ENCODE measurements around the gene PRKCA.
A peak's percentile ranks its signal among the peaks of the same experiment; 100 is the strongest.
"Not testable (repeated sequence)": the region's sequence is repeated elsewhere in the genome, so short reads cannot be mapped to it uniquely, and the experiment has no call there.

The PRKCA gene

DNA sequence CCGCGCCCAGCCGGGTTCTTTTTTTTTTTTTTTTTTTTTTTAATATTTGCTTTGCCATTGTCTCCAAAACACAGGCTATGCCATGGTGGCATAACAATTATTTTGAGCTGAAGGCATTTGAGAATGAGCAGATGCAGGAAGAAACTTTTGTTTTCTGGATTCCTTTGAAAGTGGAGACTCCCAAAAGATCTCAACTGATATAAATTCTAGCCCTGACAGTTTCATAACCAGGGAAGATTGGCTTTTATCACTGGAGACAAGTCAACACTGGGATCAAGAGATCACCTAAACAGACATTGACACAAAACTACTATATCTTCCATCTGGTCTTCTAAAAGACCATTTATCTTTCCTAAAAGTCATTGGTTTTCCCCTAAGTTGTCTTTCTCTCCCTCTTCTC lies 10.1 kb upstream of the PRKCA start:
- DNase-seq, result no peak

DNA sequence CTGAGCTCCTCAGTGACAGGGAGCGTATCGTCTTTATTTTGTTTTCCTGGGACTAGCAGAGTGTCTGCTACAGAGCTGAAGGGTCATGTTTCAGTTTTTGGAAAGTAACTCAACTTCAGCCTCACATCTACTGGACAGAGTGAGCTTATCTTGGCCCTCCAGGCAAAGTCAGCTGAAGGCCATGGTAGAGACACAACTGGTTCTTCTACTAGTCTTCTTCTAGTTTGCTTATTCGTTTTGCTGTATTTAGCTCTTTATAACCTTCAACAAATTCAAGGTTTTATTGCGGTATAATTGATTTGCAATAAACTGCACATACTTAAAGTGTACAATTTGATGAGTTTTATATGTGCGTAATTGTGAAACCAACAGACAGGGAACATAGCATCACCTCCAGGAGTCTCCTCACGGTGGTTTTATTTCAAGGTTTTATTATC lies 6.1 kb upstream of the PRKCA start:
- no peak for DNase-seq

DNA sequence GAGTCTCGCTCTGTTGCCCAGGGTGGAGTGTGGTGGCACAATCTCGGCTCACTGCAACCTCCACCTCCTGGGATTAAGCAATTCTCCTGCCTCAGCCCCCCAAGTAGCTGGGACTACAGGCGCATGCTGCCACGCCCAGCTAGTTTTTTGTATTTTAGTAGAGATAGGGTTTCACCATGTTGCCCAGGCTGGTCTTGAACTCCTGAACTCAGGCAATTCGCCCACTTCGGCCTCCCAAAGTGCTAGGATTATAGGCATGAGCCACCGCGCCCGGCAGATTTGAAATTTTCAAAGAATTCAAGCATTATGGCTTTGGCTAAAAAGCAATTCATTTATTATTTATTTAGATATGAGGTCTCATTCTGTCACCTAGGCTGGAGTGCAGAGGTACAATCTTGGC lies 5.0 kb upstream of the PRKCA start:
- DNase-seq, result not testable (repeated sequence)

GRCh38 chr17:66299711-66300110 lies 2.7 kb upstream of the PRKCA start:
- no peak for DNase-seq

DNA sequence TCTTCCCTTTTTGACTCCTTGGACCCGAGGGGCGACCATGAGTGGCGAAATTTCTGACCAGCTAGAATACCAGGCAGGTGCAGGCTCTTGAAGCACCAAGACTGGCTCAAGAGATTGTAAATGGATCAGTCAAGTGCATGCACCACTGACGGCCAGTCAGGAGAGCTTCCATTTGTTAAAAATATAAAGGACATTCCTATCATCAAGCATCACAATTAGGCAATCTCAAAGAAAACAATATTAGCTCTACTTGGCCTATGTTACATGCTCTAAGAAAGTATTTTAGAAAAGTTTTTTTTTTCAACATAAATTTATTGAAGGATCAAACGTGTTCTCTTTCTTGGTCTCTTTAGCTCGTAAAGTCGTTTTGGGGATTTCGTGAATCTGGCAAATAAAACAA lies 1.5 kb upstream of the PRKCA start:
- no peak for DNase-seq

DNA sequence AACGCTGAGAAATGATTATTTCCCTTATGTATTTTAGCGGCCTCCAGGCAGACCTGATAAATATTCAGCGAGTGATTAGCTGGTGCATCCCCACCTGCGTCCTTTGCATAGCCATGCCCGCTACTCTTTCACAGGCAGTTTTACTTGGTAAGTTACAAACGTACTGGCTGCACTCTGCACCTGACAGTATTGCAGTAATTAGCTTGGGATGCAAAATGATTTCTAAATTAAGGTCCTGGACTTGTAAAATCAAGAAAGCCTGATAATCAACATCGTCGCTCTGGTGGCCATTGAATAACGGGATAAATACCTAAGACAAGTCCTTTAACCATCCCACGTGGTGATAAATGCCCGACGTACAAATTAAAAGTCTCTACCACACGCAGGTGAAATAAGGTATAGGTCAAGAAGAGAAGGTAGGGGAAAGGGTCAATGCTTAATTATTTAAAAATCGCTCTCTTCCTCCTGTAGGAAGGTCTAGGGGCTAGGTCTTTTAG lies 998 bp upstream of the PRKCA start:
- DNase-seq, result no peak

- DNase-seq, result peak; percentile 57 to 61
These were observed 581 bp downstream of the PRKCA start for GRCh38 chr17:66302761-66303626.

DNA sequence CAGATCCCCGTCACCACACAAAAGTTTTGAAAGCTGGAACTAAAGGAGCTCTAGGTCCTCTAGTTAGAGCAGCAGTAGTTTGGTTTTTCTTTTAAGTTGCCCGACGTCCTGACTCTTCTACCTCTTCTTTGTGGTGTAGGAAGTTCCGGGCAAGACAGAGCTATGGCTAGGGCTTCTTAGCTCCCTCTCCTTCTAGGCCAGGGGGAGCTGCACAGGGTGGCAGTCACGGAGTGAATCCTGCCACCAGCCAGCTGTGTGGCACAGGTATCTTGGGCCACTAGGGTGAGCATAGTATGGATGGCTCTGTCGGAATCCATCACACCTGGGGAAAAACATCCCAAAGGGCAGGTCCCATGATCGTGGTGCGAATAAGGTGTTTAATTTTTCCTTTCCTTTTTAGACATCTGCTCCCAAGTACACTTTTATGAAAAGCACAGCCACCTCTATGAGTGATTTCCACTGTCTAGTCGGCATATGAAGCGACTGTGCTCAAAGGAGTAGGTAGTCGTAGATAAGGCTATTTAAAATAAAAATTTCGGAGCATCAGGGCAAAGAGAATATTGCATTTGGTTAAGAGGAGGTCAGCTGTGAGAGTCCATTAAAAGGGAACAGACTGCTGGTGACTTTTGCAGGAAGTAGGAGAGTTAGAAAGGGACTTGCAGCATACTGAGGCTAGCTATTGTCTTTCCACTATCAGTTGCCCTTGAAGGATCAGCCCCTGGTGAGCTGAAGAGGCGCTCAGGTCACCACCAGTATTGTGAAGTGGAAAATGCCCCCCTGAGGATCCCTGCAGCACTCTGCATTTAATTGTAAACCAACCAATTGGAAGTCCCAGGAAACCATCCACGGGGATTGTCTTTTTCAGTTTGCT lies 2.1 kb downstream of the PRKCA start:
- DNase-seq, result peak; percentile 35 to 38

DNA sequence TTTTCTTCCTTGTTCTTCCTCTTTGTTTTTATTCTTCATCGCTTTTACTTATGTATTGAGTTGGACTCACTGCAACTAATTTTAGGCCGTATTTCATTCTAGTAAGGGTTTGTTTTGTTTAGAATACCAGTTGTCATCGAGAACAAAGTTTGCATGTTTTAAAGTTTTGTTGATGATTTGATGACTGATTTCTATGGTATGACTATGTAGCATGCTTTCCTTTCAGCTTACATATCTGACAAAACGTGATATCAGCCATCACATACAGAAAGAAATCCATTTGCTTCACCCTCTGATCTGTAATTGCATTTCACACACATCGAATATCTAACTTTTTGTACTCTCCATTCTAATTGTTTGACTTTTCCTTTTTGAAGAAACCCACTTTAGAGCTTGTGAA lies 4.0 kb downstream of the PRKCA start:
- DNase-seq, result no peak

GRCh38 chr17:66307257-66307656 lies 4.8 kb downstream of the PRKCA start:
- DNase-seq, result no peak

DNA sequence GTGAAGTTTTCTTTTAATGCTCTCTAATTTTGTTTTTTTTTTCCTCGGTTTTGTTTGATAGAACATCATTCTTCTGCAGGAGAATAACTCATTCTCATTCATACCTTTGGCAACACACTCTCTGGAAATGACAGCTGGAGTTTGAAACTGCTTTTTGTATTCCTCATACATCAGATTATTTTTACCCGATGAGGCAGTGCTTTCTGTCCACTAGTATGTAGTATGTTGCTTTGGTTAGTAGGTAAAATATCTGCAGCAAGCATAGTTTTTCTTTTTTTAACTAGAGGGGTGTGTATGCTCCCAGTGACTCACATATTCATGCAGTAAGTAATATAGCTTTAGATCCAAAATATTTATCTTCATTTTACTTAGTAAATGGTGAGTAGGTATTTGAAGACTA lies 6.4 kb downstream of the PRKCA start:
- no peak for DNase-seq

DNA sequence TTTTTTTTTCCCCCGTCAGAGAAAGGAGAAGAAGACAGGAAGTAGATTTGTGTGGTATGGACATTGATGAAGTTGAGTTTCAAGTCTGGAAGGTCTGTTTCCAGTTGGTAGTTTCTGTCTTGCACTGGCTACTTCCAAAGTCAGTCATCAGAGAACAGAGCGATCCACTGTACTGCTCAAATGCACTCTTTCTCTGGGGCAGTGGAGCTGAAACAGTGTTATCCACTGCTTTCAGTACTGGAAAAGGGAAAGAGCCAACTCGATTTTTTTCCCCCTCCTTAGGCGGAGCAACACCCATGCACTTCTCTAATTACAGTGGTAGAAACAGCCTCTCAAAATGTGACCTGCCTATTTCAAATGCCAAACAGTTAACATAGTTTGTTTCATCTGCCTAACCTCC lies 7.4 kb downstream of the PRKCA start:
- no peak for DNase-seq

GRCh38 chr17:66310528-66311148 lies 8.2 kb downstream of the PRKCA start:
- DNase-seq, result peak; percentile 33 to 49

- DNase-seq, result no peak
These were observed 10.5 kb downstream of the PRKCA start for GRCh38 chr17:66312912-66313311.

DNA sequence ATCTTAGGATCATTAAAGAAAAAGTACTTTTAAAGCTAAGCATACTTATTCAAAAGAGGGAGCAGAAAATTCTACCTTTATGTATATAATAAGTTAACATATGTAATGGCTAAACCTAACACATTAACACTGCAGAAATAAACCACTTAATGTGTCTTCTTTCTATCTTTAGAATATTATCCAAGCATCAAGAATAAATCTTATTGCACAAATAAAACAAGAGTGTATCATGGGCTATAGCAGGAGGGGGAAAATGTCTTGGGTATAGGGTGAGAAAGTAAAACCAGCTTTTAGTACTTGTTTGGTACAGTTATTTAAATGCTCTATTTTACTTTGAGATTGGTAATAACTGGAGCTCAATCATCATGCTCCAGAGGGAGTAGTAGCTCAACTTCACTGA lies 10.9 kb downstream of the PRKCA start:
- DNase-seq, result no peak

DNA sequence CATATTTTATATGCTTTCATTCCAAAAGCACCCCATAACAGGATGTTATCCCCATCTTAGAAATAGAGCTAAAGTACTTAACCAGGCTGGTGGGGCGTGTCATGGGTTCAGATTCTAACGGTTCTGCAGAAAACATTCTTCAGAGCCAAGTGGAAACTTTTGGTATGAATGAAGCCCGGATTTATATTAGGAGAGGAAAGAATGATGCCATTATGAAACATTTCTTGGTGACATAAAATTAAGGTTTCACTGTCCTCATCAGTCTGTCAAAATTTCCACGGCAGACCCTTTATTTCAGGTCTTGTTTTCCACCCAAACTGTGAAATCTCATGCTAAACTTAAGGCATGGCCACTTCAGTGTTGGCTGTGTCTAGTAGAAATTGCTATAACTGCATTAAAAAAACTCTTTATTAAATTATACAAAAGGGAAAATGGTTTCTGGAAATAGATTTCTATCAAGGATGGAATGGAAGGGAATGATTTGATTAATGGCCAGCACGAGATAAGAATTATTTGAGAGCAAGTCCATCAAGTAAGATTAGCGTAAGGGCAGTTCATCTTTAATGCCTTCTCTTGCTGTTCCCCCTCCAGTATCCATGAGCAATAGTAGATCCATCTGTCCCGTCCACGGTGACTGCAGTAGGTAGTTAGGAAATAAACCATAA lies 11.7 kb downstream of the PRKCA start:
- DNase-seq, result peak; percentile 47 to 60

GRCh38 chr17:66317629-66318028 lies 15.2 kb downstream of the PRKCA start:
- DNase-seq, result no peak

DNA sequence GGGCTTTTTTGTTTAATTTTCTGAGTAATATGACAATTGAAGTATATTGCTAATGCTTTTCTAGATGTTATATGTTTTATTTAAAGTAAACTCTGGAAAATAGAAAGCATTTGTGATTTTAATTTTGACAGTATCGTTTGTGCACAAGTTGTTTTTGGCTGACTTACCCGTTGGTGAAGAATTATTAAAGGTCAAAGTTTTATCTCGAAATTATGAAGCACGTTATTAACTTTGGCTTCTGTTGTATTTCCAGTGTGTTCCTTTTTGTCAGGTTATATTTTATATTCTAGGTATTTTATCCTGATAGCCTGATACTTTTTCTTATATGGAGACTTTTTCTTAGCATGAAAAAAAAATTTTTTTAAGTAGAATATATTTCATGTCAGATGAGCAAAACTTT lies 16.8 kb downstream of the PRKCA start:
- DNase-seq, result no peak

- no peak for DNase-seq
These were observed 20.4 kb downstream of the PRKCA start for GRCh38 chr17:66322764-66323163.

DNA sequence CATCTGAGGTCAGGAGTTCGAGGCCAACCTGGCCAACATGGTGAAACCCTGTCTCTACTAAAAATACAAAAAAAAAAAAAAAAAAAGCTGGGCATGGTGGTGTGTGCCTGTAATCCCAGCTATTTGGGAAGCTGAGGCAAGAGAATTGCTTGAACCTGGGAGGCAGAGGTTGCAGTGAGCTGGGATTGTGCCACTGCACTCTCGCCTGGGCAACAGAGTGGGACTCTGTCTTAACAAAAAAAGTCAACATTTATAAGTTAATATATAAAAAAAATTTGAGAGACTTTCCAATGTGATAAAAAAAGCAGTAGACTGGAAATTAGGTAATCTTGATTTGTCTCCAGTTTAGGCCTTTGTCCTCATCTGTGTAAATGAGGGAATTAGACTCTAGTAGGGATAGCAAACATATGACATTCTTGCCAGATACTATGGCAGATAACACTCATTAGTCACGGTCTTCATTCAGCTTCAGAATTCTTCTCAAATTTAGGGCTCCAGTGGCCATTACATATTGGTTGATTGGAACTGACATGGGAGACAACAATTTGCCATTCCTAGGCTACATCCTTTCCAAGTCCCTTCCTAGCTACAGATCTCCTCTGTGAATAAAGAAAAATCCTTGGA lies 22.1 kb downstream of the PRKCA start:
- not testable (repeated sequence) for DNase-seq

DNA sequence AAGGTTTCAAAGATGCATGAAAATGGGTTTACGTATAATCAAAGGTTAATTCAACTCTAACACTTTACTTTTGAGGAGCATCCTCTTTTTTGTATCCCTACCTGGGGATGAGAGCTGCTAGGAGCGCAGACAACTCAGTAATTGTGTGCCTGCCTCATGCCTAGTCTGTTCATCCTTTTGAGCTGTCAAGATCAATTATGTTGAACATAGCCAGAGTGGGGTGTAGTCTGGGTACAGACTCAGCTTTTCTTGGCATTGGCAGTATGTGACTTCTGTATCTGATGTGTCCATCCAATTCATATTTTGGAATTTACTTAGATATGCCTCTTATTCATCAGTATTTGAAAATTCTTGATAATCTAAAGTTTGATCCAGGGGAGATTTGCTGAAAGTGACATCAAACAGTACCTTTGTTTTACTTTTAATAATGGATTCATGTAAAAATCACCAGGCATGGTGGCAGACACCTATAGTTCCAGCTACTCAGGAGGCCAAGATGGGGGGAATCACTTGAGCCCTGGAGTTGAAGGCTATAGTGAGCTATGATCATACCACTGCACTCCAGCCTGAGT lies 24.1 kb downstream of the PRKCA start:
- DNase-seq, result no peak

DNA sequence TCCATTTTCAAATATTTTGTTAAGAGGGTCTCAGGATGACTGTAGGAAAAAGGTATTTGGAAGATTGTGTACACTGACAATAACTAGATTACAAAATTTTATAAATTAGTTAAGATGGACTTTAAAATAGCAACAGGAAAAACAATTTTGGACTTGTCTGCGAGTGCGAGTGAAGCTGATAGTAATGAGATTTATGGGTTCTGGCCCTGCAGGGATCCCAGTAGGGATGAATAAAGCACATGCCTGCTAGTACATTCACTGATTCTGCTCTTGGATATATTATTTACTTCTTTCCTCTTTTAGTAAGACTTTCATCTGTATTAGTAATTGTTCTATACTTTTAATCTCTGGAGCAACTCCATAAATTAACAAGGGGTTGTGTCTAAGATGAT lies 28.2 kb downstream of the PRKCA start:
- DNase-seq, result no peak

Data from stimulated activated CD4-positive, alpha-beta T cell treated with anti-CD3 and anti-CD28 coated beads, Interleukin-2, amount 100 ng/mL, for 24 hours (primary cell).